Gastroesophageal sphincter (tissue), 3 donors: ENCODE measurements around the gene IKZF3.

Experiments used
- CTCF ChIP-seq, 4 experiments: fragments of 200-600 bp in 2 of 4; fragments of 450-650 bp in 2 of 4; sonication (generic) in 1 of 4; IDR thresholded peaks; one replicate each; pipeline ENCODE4 v1.5.1; 2017 to 2019; ENCODE audit warnings: antibody characterized with exemption in 4 of 4, mild to moderate bottlenecking in 2 of 4, moderate library complexity in 2 of 4
- POLR2A ChIP-seq, 2 donors: fragments of 450-650 bp; IDR thresholded peaks; one replicate each; pipeline ENCODE4 v1.6.1; 2017; ENCODE audit warnings: antibody characterized with exemption in 2 of 2, mild to moderate bottlenecking in 2 of 2, moderate library complexity in 1 of 2
- POLR2AphosphoS5 ChIP-seq: sonication (generic); formaldehyde crosslinking; IDR thresholded peaks from one replicate; pipeline ENCODE4 v1.6.1; 2017; ENCODE audit warnings: antibody characterized with exemption

- TF ChIP-seq POLR2A (IDR thresholded peaks at IDR 0.05) (no peak), CTCF (IDR thresholded peaks at IDR 0.05) (no peak), POLR2AphosphoS5 (no peak)
These were observed 55.6 kb downstream of the IKZF3 start for GRCh38 chr17:39808409-39808997.
